ENCODE data around the gene P2RX6. TPM values are rescaled to one million over a fixed set of nuclear protein-coding genes. Genes with fewer than 3 reads are reported as not detected.

P2RX6 gene
- total RNA-seq, 6 experiments from 2014 or later = 0.09 to 1.4 (median 0.42) TPM; not detected in 1

DNA sequence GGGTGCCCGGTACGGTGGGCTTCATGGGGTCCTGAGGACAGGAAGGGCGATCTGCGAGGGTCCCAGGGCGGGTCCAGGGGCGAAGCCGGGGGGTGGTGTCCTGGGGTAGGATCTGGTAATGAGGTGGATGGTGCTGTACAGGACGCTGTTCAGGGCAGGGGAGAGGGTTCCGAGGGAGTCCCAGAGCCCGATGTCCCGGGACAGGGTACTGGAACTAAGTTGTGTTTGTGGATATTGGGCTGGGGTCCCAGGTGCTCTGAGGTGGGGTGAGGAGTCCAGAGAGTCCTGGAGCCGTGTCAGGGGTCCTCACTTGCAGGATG lies 32.4 kb upstream of the P2RX6 start:
- Histone ChIP-seq H3K9me3 (no peaks in the 10 kb centered on the region), H3K4me1 (peaks cover 0 to 24% (median 5%) of the 10 kb centered on the region in 4 donors), H3K27ac (peak overlapping the region; percentile 85 to 87 (median 87)), H3K4me3 (peak overlapping the region; percentile 78 to 97 (median 96)), H3K36me3 (peaks cover 0 to 11% (median 2%) of the 10 kb centered on the region in 4 donors), H3K27me3 (no peaks in the 10 kb centered on the region)
- peak; percentile 1 to 4 (median 3) for ATAC-seq
- no peak for DNase-seq
- TF ChIP-seq CTCF (IDR thresholded peaks at IDR 0.05) (no peak), POLR2A (IDR thresholded peaks at IDR 0.05) (no peak)
- WGBS (ENCODE audit: insufficient coverage, low coverage, low lambda C conversion rate, missing lambda C conversion rate) = 0% methylated on average over 10 of the region's 12 CpGs
- intact Hi-C loops (cut with DNase I) = no loop called here

GRCh38 chr22:20983081-20983771 lies 31.7 kb upstream of the P2RX6 start:
- peak overlapping the region; percentile 78 to 97 (median 96) for H3K4me3 ChIP-seq
- no peaks in the 10 kb centered on the region for H3K9me3 ChIP-seq
- no peak overlapping the region for H3K27ac ChIP-seq
- H3K36me3 ChIP-seq = peaks cover 0 to 13% (median 2%) of the 10 kb centered on the region in 4 donors
- H3K4me1 ChIP-seq = peaks cover 0 to 24% (median 5%) of the 10 kb centered on the region in 4 donors
- DNase-seq (no peak), ATAC-seq (no peak)
- no peaks in the 10 kb centered on the region for H3K27me3 ChIP-seq
- TF ChIP-seq CTCF (IDR thresholded peaks at IDR 0.05) (no peak), POLR2A (IDR thresholded peaks at IDR 0.05) (no peak)
- 71% methylated on average over 4 of the region's 5 CpGs for WGBS (ENCODE audit: insufficient coverage, low coverage, low lambda C conversion rate, missing lambda C conversion rate)
- intact Hi-C loops (cut with DNase I) = no loop called here

GRCh38 chr22:20985720-20986119 lies 29.2 kb upstream of the P2RX6 start:
- Histone ChIP-seq H3K27me3 (no peaks in the 10 kb centered on the region), H3K9me3 (no peaks in the 10 kb centered on the region), H3K36me3 (peaks cover 0 to 13% (median 2%) of the 10 kb centered on the region in 4 donors), H3K27ac (no peak overlapping the region), H3K4me1 (peaks cover 0 to 12% (median 4%) of the 10 kb centered on the region in 4 donors), H3K4me3 (no peak overlapping the region)
- no peak for ATAC-seq
- WGBS (ENCODE audit: insufficient coverage, low coverage, low lambda C conversion rate, missing lambda C conversion rate) = no CpG with 5 or more reads among the region's 7 CpGs
- intact Hi-C loops (cut with DNase I) = no loop called here
- no peak for DNase-seq
- TF ChIP-seq POLR2A (IDR thresholded peaks at IDR 0.05) (no peak), CTCF (IDR thresholded peaks at IDR 0.05) (no peak)

DNA sequence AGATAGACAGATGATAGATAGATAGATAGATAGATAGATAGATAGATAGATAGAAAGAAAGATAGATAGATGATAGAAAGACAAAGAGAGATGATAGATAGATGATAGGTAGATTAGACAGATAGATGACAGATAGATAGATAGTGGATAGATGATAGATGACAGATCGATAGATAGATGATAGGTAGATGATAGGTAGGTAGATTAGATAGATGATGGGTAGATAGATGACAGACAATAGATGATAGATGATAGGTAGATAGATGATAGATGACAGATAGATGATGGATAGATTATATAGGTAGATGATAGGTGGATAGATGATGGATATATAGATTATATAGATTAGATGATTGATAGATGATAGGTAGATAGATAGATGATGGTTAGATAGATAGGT lies 28.6 kb upstream of the P2RX6 start:
- Histone ChIP-seq H3K27me3 (no peaks in the 10 kb centered on the region), H3K4me3 (no peak overlapping the region), H3K27ac (no peak overlapping the region), H3K4me1 (peaks cover 0 to 6% (median 1%) of the 10 kb centered on the region in 4 donors), H3K36me3 (peaks cover 0 to 13% (median 2%) of the 10 kb centered on the region in 4 donors), H3K9me3 (no peaks in the 10 kb centered on the region)
- ATAC-seq (no peak), DNase-seq (no peak)
- WGBS (ENCODE audit: insufficient coverage, low coverage, low lambda C conversion rate, missing lambda C conversion rate) = 100% methylated on average over 1 of the region's 1 CpG
- TF ChIP-seq POLR2A (IDR thresholded peaks at IDR 0.05) (no peak), CTCF (IDR thresholded peaks at IDR 0.05) (no peak)
- intact Hi-C loops (cut with DNase I) = no loop called here

All from right lobe of liver (tissue), 6 donors.